IPS DF 4.7 (cell line): ENCODE measurements around the gene PARN.
A peak's percentile ranks its signal among the peaks of the same experiment; 100 is the strongest.
"Not testable (repeated sequence)": the region's sequence is repeated elsewhere in the genome, so short reads cannot be mapped to it uniquely, and the experiment has no call there.

Experiments
- DNase-seq: peaks from one replicate; pipeline ENCODE4 v3.0.0-alpha.2; 2013; ENCODE audit warnings: low spot score; ENCODE audit errors: extremely low read depth

PARN gene

GRCh38 chr16:14438256-14438655 lies 191.8 kb downstream of the PARN start:
- DNase-seq, result no peak

GRCh38 chr16:14437426-14437825 lies 192.6 kb downstream of the PARN start:
- DNase-seq, result no peak

- DNase-seq, result no peak
Observed at GRCh38 chr16:14436401-14436955, 193.6 kb downstream of the PARN start.

- DNase-seq, result no peak
Observed at GRCh38 chr16:14434860-14435259, 195.2 kb downstream of the PARN start.

GRCh38 chr16:14428971-14429637 lies 201.0 kb downstream of the PARN start:
- not testable (repeated sequence) for DNase-seq

- DNase-seq, result no peak
Observed at GRCh38 chr16:14428043-14428442, 202.0 kb downstream of the PARN start.

- no peak for DNase-seq
Observed at GRCh38 chr16:14427371-14427948, 202.6 kb downstream of the PARN start.

GRCh38 chr16:14424595-14424994 lies 205.5 kb downstream of the PARN start:
- no peak for DNase-seq

GRCh38 chr16:14423344-14423743 lies 206.7 kb downstream of the PARN start:
- no peak for DNase-seq

GRCh38 chr16:14420721-14421488 lies 209.2 kb downstream of the PARN start:
- DNase-seq, result no peak

GRCh38 chr16:14420243-14420642 lies 209.8 kb downstream of the PARN start:
- not testable (repeated sequence) for DNase-seq

- no peak for DNase-seq
Observed at GRCh38 chr16:14419817-14420216, 210.2 kb downstream of the PARN start.

GRCh38 chr16:14418795-14419225 lies 211.2 kb downstream of the PARN start:
- DNase-seq, result no peak

- no peak for DNase-seq
Observed at GRCh38 chr16:14416184-14416583, 213.9 kb downstream of the PARN start.

GRCh38 chr16:14415291-14415690 lies 214.8 kb downstream of the PARN start:
- no peak for DNase-seq

- DNase-seq, result no peak
Observed at GRCh38 chr16:14409563-14409962, 220.5 kb downstream of the PARN start.

GRCh38 chr16:14407786-14408399 lies 222.2 kb downstream of the PARN start:
- DNase-seq, result no peak

- peak; percentile 19 for DNase-seq
Observed at GRCh38 chr16:14405611-14406537, 224.2 kb downstream of the PARN start.

- not testable (repeated sequence) for DNase-seq
Observed at GRCh38 chr16:14403001-14403389, 227.1 kb downstream of the PARN start.

- DNase-seq, result not testable (repeated sequence)
Observed at GRCh38 chr16:14402114-14403000, 227.7 kb downstream of the PARN start.
